Muscle of back (tissue), 11 donors: ENCODE results near the gene SSTR3. TPM values are rescaled to one million over a fixed set of nuclear protein-coding genes. Genes with fewer than 3 reads are reported as not detected.
A peak's percentile ranks its signal among the peaks of the same experiment; 100 is the strongest.
"Not testable (repeated sequence)": the region's sequence is repeated elsewhere in the genome, so short reads cannot be mapped to it uniquely, and the experiment has no call there.

Experiments
- DNase-seq, 3 donors: peaks; one replicate each; pipeline versions ENCODE4 v3.0.0 to v3.0.0-alpha.2; 2013
- polyA plus RNA-seq, 10 donors: library from polyadenylated mRNA; unstranded; fragments of 120-200 nt; gene quantifications; one replicate each; pipeline ENCODE4 v1.2.1, GENCODE V29; 2013; ENCODE audit not compliant: insufficient read length in 10 of 10

The SSTR3 gene
- polyA plus RNA-seq, 10 donors: 0.09 to 0.15 (median 0.13) TPM; not detected in 6

DNA sequence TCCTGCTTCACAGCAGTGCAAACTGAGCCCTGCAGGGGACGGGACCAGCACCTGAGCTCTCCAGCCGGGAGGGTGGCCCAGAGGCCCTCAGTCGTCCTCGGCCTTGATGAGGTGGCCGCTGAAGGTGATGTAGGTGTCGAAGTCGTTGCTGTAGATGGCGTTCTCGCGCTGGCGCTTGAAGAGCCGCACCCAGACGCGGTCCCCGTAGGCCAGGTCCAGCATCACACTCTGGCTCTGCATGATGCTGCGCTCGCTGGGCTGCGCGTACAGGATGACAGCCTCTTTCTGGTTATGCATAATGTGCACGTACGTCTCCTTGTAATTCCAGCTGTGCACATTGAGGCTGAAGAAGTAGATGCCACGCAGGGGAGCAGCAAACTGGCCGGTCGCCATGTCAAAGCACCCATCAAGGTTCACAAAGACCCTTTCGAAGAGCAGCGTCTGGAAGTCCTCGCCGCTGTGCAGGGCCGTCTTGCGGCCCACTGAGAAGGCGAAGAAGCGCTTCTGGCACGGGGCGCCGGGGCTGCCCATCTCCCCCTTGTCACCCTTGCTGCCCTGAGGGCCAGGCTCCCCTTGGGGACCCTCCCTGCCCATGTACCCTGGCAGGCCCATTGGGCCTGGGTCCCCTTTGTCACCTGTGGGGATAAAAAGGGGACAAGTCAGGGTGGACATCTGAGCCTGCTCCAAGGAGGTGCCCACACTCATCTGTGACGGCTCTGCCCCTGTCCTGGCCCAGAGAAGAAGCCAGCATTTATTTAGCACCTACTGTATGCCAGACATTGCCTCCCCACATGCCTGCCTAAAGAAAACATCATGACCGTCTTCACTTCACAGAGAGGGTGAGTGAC lies 30.0 kb downstream of the SSTR3 start:
- no peak for DNase-seq

DNA sequence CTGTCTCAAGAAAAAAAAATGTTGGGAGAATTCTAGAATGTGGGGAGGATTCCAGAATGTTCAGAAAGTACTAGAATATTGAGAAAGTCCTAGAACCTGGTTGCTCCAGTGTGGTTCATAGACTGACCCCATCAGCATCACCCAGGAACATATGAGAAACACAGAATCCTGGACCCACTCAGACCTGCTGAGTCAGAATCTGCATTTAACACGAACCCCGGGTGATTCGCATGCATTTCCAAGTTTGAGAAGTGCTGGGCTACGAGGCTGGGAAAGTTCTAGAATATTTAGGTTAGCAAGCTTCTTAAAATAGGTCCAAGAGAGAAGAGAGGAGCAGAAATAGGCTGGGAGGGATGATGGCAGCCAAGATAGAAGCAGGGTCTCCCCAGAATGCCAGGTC lies 30.6 kb downstream of the SSTR3 start:
- DNase-seq: no peak

DNA sequence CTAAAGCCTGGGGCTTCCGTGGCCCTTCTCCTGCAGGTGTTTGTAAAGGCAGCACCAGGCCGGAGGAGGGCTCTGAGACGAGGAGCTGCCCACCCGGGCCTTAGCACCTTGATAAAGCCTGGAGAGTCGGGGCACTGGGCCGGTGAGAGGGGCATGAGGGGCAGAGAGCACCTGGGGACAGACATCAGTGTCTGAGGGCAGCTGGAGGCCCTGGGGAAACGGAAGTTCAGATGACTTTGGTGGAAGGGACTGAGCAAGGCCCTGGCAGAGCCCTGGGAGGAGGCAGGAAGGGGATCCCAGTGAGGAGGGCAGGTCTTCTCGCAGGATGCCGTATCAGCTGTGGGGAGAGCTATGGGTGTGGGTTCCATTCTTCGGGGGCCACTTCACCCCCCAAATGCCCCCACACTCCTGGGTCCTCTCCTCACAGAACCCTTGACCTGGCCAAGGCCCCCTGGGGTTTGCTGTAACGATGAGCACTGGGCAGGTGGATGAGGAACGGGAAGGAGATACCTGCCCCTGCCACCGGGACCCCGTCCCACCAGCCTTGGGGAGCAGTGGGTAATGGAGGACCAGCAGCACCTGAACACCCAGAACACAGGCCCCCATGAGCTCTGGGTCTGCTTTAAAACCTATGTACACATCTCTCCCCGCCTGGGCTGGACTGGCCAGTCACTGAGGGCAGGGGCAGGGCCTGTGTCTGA lies 31.6 kb downstream of the SSTR3 start:
- no peak for DNase-seq

DNA sequence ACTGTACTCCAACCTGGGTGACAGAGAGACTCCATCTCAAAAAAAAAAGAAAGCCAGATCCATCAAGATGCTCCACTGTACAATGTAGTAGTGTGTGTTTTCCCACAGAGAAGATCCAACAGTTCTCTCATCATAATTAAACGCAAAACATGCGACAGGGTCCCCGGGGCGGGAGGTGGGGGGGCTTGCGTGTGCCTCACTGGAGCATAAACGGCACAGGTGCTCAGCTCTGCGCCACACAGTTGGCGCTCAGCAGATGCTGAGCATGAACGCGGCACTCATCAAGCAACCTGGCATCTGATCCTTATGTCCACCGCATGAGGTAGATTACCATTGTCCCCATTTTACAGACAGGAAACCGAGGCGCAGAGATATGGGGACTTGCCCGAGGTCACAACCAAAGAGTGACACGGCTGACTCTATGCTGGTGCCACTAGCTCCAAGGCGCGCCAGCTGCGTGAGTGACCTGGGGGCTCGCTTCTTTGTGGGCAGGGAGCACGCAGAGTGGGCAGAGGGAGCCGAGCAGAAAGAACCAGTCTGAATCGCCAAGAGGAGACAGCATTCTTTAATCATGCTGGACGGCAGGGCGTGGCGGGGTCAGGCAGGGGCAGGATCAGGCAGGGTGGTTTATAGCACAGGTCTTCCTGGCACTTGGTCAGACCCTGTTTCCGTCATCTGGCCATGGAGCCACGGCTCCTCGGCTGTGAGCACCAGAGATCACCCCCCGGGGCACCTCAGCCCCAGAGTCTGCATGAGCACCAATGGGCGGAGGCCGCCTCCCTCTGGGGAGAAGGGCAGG lies 32.5 kb downstream of the SSTR3 start:
- DNase-seq: no peak

DNA sequence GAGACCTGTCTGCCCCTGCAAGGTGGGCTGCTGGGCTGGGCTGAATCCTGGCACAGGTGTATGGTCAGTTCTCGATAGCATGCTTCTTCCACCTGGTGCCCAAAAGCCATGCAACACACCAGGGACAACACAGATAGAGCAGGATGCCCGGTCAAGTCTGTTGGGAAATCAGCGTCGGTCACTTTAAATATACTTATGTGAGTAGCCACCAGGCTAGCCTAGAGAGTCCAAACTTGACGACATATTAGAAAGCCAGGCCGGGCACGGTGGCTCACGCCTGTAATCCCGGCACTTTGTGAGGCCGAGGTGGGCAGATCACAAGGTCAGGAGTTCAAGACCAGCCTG lies 33.2 kb downstream of the SSTR3 start:
- no peak for DNase-seq

DNA sequence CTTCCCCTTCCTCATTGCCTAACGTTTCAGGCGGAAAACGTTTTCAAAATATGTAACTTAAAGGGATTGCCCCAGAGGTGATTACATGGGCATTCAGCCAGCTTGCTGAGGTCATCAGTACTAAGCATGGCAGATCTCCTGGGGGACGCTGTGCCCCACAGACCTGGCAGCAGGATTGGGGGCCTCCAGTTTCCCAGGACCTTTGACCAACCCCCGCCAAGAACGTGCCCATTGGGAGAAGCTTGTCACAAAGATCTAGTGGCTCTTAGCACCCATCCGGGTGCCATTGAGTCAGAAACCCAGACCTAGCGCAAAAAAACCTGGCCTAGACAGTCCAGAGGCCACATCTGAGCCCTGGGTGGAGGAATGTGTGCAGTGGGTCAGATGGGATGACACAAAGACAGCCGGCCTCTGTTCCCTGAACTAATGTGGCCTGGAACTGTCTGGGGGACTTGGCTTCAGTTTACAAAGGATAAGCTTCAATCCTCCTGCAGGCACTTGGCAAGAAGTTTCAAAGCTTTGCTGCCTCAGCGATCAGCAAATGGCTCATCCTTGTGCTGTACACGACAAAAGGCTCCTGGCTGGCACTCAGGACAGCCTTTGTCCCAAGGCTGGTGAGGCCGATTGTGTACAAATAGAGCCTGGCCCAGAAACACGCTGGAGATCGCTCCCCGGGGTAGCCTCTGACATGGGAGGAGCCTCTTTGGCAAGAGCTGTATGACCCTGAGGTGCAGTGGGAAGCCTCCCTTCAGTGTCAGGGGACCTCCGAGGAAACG lies 33.7 kb downstream of the SSTR3 start:
- DNase-seq: peak in 2 of 3 donors; percentile 55 to 66

DNA sequence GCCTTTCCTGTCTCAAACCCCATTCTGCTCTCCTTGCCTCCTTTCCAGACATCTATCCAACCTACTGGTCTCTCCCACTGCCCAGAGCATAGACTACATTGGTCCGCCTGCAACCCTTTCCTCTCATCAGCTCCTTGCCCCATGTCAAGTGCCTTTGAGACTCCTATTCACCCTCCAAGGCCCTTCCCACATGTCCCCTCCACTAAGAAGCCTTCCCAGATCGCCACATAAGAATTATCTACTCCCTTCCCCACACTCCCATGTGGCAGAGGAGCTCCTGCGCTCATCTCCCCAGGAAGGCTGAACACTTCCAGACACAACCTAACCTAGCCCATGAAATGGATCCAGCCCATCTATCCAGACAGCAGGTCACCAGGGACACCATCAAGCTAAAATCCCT lies 34.5 kb downstream of the SSTR3 start:
- no peak for DNase-seq

DNA sequence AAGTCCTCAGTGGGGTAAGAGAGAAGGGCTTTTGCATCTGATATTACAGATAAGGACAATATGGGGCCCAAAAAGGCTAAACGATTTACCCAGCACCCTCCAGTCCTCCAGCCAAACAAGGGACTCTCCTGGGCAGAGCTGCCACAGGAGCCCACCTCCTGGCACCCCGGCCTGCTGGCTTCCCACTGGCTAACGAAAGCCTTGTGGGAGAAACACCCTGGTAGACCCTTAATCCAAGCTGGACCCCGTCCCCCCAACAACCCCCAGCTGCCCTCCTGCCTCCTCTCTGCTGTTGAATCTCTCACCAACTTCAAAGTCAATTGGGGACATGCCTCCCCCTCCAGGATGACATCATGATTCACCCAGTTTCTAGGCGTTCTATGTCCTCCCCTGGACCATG lies 35.1 kb downstream of the SSTR3 start:
- DNase-seq: no peak

DNA sequence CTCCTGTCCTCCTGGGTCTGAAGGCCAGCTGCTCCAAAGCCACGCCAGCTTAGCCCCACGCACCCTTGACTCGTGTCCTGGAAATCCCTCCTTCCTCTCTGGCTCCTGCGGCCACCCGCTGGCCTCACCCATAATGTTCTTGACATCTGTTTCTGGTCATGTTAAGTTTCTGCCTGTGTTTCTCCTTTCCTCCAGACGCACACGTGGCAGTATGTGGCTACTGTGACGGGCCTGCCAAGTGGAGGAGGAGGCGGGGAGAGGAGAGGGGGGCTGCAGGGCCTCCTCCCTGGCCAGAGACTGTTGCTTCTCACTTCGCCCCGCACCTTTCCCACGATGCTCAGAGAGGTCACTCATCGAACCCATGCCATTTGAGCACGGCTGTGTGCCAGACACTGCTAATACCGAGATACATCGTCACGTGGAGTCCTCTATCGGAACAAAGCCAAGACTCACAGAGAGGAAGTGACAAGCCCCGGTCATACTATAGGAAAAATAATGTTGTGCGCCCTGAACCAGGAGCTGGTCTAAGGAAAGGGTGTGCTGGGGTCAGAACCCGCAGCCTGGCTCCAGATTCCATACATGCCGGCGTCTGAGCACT lies 35.7 kb downstream of the SSTR3 start:
- peak; percentile 90 to 97 (median 92) for DNase-seq

DNA sequence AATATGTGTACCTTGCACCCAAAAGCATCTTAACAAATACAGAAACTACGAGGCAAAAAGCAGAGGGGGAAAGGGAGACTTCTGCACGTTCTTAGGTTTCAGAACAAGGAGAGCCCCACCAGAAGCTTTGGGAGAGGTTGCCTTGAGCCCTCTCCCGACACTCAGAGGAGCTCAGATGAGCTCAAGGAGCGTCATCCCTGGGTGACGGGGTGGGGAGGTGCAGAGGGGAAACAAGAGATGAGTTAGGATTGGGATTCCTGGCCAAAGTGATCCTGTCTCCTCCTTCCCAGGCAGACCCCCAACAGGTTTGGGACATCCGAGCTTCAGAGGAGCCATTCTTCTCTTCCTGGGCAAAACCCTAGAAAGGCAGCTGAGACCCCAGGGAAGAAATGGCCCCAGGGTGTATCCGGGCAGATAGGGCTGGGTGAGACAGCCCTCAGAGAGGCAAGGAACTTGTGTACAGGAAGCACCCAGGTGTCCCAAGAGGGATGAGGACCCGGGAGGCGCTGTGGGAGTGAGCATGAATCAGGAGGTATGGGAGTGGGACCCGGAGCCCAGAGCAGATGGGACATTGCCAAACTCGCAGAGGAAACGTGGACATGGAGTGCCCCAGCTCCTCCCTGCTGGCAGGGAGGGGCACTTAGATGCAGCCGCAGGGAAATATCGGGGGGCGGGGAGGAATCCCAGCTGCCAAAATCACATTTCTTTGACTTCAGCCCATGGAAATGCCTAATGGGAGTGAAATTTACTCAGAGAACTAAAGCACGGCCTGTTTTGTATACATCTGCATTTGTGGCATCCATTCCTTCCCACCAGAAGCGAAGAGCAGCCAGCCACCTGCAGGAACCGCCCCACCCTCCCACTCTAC lies 36.6 kb downstream of the SSTR3 start:
- no peak for DNase-seq

DNA sequence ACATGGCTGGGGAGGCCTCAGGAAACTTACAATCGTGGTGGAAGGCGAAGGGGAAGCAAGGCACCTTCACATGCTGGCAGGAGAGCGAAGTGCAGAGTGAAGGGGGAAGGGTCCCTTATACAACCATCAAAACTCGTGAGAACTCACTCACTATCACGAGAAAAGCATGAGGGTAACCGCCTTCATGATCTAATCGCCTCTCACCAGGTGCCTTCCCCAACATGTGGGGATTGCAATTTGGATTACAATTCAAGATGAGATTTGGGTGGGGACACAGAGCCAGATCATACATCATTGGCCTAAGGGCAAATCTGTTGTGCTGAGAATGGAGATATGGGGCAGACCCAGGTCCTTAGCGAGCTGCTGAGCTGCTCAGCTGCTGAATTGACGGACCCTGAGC lies 37.3 kb downstream of the SSTR3 start:
- no peak for DNase-seq

DNA sequence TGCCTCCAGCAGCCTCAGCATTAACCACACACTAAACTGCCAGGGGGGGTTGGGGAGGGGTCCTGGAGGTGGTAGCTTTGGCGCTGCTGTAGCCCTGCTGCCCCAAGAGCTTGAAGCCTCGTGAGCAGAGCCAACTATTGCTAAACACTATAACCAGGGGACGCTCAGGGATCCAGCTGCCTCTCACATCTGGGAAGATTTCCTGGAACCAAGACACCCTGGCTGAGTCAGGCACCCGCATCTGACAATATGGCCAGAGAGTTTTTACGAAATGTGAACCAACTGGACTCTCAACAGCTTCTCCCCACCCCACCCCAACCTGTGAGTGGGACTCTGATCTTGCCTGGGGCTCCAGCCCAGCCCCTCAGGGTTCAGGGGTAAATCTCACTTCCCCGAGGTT lies 38.6 kb downstream of the SSTR3 start:
- peak in 2 of 3 donors; percentile 69 to 84 for DNase-seq

DNA sequence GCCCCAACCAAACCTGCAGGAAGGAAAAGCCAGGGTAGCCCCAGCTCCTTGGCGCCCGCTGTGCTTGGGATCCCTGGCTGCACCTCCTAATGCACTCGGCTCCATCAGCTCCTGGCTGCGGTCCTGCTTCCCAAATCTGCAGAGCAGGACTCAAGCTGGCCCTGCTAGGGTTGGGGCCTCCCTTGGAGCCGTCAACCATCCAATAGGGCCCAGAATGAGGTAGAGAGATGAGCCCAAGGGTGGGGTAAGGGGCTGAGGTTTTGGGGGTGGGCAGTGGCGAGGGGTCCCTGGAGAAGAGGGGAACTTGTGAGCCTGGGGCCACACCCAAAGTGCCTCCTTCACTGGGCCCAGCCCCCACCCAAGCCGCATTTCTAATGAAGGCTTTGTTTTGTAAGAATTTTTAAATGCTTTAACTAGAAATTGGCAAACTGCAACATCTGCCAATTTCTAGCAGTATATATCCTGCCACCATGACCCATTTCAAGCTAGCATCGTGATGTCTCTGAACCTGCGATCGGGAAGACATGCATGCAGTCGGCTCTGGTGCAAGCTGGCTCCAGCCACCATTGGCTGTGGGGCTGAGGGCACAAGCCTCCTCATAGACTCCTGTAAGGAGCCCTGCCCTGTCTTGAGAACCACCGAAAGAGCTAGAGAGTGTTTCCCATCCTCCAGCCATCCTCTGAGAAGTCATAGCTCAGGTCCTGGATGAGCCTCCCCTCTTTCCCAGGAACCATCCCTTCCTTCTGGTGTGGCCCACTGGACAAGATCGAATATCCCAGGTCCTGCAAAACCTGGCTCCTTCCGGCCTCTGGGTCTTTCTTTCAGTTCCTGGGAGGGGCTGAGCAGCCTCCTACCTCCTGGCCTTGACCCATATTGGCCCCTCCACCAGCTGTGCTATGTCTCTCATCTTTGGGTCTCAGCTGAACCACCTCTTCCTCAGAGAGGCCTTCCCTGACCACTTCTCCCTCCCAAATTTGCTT lies 39.7 kb downstream of the SSTR3 start:
- no peak for DNase-seq

DNA sequence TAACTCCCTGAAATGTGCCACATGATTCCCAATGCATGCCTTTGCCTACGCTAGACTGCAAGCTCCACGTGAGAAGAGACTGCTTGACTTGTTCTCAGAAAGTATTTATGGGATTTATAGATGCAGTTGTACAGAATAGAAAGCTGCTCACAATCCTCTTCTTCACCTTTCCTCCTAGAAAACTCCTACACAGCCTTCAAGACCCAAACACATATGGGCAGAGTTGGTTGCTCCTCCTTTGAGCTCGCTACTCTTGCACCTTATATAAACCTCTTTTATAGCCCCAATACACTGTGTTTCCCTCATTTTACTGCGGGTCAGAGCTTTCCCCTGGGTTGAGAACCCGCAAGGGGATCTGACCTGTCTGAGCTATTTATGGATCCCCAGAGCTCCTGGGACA lies 40.6 kb downstream of the SSTR3 start:
- no peak for DNase-seq

DNA sequence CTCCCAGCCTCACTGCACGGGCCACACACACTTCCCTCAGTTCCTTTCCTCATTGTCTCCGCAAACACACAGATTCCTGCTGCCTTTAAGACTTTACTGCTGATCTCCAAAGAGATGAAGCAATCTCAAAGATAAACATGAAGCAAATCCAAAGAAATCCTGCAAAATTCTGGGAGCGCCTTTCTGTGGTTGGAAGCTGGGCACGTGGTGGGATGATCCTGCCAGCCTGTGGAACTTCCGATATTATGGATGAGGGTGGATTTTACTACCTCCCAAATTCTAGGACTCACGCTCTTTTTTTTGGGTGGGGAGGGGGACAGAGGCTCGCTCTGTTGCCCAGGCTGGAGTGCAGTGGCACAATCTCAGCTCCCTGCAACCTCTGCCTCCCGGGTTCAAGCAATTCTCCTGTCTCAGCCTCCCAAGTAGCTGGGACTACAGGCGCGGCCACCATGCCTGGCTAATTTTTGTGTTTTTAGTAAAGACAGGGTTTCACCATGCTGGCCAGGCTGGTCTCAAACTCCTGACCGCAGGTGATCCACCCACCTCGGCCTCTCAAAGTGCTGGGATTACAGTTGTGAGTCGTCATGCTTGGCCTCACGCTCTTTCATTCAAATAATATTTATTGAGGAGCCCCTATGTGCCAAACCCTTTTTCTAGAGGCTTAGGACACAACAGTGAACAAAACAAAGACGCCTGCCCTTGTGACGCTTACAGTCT lies 41.4 kb downstream of the SSTR3 start:
- not testable (repeated sequence) for DNase-seq

DNA sequence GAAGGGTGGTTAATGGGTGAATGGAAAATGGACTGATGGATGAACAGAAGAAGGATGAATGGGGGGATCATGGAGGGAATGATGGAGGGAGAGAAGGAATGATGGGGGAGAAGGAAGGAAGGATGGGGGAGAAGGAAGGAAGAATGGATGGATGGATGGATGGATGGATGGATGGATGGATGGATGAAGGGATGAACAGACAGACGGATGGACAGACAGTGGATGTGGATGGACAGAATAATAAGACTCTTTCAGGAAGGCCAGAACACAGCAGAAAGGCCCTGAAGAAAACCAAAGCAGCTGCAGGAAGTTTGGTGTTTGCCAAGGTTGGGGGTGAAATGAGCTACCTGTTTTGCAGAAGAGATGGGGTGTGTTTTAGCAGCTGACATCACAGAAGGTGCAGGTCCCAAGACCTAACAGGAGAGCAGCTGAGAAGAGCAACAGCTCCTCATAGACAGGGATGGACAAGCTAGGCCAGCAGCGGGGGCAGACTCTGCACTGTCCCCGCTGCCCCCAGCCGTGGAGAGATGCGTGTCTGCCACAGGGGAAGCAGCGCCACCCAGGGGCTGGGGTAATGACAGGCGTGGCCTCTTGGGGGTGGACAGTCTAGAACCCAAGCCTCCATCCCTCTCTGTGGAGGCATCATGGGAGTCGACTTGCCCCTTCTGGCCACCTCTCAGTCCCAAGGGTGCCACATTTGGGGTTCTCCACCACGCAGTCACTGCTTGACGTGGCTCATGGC lies 42.2 kb downstream of the SSTR3 start:
- DNase-seq: no peak

DNA sequence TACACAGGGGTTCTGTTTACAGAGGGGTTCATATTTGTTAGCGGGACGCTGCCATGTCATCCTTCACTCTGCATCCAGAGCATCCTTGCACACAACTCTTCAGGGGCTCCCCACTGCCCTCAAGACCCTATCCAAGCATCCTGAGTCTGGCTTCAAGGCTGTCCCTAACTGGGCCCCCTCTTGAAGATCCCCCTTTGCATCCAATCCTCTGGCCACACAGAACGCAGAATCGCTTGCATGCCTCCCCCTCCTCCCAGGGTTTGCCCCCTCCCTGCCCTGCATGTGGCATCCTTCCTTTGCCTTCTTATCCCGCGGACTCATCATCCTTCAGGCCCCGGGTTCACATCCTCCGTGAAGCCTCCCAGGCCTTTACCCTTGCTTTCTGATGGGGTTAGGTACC lies 42.9 kb downstream of the SSTR3 start:
- DNase-seq: no peak
